SJSA1 (cell line): ENCODE measurements around the gene TMEM258. TPM values are rescaled to one million over a fixed set of nuclear protein-coding genes. Genes with fewer than 3 reads are reported as not detected.
A peak's percentile ranks its signal among the peaks of the same experiment; 100 is the strongest.

Experiments
- DNase-seq, 2 experiments: peaks; one replicate each; pipeline ENCODE4 v3.0.0-alpha.2; 2015 to 2020; ENCODE audit warnings: low spot score in 2 of 2, low read depth in 1 of 2
- H3K27ac ChIP-seq: fragments of 250-450 bp; sonication (Bioruptor Pico); 2 replicates; pipeline ENCODE4 v1.5.1; 2020; ENCODE audit warnings: mild to moderate bottlenecking, moderate library complexity
- H3K27me3 ChIP-seq: fragments of 250-450 bp; sonication (Bioruptor Pico); replicated peaks from 2 replicates; pipeline ENCODE4 v1.5.1; 2020; ENCODE audit warnings: mild to moderate bottlenecking, moderate library complexity
- H3K36me3 ChIP-seq: fragments of 250-450 bp; sonication (Bioruptor Pico); 2 replicates; pipeline ENCODE4 v1.5.1; 2020; ENCODE audit warnings: mild to moderate bottlenecking
- H3K4me1 ChIP-seq: fragments of 250-450 bp; sonication (Bioruptor Pico); replicated peaks from 2 replicates; pipeline ENCODE4 v1.6.1; 2021; ENCODE audit warnings: mild to moderate bottlenecking
- H3K4me3 ChIP-seq: fragments of 250-450 bp; sonication (Bioruptor Pico); 2 replicates; pipeline ENCODE4 v1.5.1; 2020; ENCODE audit warnings: mild to moderate bottlenecking
- H3K9me3 ChIP-seq: fragments of 250-450 bp; sonication (Bioruptor Pico); replicated peaks from 2 replicates; pipeline ENCODE4 v1.5.1; 2020; ENCODE audit warnings: mild to moderate bottlenecking
- total RNA-seq: library from RNA; depleted of rRNA; stranded (reverse); fragments of >200 nt; shearing (Covaris generic); gene quantifications from 2 replicates; pipeline ENCODE4 v1.2.3, GENCODE V29; 2014

The TMEM258 gene
- total RNA-seq, 1 experiment from 2014 or later: 70.2 TPM

DNA sequence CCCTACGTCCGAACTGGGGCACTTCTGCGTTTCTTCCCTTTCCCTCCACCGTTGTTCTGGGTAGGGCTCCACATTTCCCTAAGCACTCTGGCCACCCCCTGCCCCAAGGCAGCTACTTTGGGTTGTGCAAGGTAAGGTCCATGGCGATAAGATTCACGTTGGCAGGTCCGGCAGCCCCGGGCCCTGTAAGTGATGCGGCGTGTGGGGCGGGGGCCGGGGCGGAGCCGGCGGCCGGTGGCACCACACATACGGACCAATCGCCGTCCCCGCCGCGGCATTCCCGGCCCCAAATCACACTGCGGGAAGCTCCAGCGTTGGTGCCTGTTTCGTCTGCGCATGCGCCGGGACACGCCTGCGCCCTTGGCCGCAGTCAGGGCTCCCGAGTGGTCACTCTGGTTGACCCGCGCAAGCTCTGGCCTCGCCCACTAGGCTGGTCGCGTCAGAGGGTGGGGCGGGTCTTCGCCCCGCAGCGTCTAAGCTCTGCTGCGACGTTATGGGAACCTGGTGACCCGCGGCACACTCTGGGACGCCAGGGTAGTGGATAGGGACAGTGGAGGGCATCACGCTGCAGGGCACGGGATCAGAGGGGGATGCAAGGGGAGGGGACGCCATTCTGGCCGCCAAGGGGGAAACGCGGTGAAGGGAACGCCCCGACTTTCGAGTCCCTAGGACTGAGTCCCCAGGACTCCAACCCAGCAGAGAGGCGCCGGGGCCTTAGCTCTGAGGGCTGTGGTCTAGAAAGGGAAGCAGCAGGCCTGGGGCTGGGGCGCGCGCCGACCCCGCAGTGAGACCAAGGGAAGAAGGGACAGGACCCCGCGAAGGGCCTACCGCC lies 22.8 kb upstream of the TMEM258 start:
- Histone ChIP-seq H3K4me3 (peak overlapping the region; percentile 59), H3K36me3 (peaks cover 39% of the 10 kb centered on the region), H3K9me3 (no peaks in the 10 kb centered on the region), H3K4me1 (peaks cover 28% of the 10 kb centered on the region), H3K27me3 (no peaks in the 10 kb centered on the region), H3K27ac (peak overlapping the region; percentile 73)
- peak; percentile 93 to 99 for DNase-seq

DNA sequence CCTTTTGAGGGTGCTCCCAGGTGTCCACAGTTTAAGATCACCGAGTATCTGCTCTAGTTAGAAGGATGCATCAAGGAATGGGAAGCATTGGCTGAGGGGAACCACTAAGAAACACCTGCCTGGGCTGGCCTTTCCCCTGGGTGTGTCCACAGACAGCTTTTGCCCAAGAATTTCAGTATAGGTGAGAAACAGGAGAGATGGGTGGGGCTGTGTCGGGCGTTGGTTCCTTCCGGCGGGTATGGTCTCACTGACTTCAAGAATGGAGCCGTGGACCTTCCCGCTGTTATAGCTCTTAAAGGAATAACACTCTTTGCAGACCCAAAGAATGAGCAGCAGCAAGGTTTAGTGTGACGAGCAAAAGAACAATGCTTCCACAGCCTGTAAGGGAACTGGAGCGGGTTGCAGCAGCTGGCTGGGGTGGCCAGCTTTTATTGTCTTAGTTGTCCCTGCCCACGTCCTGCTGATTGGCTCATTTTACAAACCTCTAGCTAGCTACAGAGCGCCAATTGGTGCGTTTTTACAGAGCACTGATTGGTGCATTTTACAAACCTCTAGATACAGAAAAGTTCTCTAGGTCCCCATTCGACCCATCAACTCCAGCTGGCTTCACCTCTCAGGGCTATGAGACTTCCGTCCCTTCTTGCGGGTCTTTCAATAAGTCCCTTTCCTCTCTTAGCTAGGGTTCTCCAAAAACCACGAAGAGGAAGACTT lies 22.0 kb upstream of the TMEM258 start:
- Histone ChIP-seq H3K4me1 (peaks cover 28% of the 10 kb centered on the region), H3K27ac (peak overlapping the region; percentile 57), H3K4me3 (peak overlapping the region; percentile 59), H3K9me3 (no peaks in the 10 kb centered on the region), H3K36me3 (peaks cover 46% of the 10 kb centered on the region), H3K27me3 (no peaks in the 10 kb centered on the region)
- DNase-seq: no peak

DNA sequence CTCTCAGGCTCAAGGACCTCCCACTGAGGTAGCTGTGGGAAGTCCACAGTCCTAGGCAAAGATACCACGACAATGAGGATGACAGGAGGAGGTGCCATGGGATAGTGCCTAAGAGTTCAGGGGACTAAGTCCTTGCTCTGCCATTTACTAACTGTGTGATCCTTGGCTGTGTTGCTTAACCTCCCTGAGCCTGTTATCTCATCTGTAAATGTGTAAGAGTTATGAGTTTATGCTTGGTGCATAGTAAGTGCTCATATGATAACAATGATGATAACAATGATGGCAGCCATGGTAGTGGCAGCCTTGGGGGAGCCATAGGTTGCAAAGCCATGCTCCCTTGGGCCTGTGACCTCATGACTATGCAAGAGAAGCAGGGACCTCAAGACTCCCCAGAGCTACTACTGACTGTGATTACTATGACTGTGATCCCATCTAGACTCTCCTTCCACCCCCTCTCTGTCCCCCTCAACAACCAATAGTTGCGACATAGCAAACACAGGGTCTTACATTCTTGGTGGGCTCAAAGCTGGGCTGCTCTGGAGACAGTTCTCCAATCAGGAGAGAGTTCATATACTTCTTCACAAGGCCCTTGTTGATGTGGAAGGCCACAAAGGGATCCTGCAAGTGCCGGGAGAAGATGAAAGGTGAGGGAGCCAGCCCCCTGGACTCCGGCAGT lies 20.5 kb upstream of the TMEM258 start:
- Histone ChIP-seq H3K36me3 (peaks cover 60% of the 10 kb centered on the region), H3K4me3 (no peak overlapping the region), H3K4me1 (peaks cover 28% of the 10 kb centered on the region), H3K27me3 (no peaks in the 10 kb centered on the region), H3K9me3 (no peaks in the 10 kb centered on the region), H3K27ac (no peak overlapping the region)
- DNase-seq: no peak

DNA sequence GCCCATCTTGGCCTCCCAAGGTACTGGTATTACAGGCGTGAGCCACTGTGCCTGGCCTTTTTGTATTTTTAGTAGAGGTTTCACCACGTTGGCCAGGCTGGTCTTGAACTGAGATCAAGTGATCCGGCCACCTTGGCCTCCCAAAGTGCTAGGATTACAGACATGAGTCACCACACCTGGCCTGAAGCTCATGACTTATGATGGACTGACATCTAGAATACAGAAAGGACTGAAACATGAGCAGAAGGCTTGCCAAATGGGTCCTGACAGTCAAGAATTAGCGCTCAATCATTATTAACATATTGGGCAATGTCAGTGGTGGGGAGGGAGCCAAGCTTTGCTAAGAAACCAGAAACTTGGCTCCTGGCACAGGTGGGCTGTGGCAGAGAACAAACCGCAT lies 19.4 kb upstream of the TMEM258 start:
- H3K4me1 ChIP-seq: peaks cover 20% of the 10 kb centered on the region
- no peaks in the 10 kb centered on the region for H3K27me3 ChIP-seq
- H3K36me3 ChIP-seq: peaks cover 71% of the 10 kb centered on the region
- no peaks in the 10 kb centered on the region for H3K9me3 ChIP-seq
- no peak overlapping the region for H3K4me3 ChIP-seq
- no peak overlapping the region for H3K27ac ChIP-seq
- no peak for DNase-seq

DNA sequence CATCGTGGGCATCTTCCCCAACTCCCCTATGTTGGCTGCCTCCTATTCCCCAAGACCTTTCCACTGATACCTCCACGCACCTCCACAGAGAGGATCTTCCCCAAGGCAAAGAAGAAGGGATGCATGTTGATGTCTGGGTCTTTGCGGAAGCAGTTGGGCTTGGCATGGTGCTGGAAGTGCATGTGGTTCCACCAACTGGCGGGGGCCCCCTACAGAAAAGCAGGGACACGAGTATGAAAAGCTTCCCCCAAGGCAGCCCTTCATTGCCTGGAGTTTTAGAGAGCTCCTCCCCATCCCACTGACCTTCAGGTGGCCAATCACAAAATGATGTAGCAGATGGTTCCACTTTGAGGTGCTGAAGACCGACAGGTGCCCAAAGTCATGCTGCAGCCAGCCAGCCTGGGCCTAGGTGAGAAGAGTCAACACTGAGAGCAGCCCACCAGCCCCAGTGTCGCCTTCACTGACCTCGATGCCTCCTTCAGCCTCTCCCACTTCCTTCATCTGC lies 18.3 kb upstream of the TMEM258 start:
- Histone ChIP-seq H3K36me3 (peaks cover 79% of the 10 kb centered on the region), H3K4me3 (no peak overlapping the region), H3K4me1 (peaks cover 12% of the 10 kb centered on the region), H3K27me3 (no peaks in the 10 kb centered on the region), H3K9me3 (no peaks in the 10 kb centered on the region), H3K27ac (no peak overlapping the region)
- no peak for DNase-seq

DNA sequence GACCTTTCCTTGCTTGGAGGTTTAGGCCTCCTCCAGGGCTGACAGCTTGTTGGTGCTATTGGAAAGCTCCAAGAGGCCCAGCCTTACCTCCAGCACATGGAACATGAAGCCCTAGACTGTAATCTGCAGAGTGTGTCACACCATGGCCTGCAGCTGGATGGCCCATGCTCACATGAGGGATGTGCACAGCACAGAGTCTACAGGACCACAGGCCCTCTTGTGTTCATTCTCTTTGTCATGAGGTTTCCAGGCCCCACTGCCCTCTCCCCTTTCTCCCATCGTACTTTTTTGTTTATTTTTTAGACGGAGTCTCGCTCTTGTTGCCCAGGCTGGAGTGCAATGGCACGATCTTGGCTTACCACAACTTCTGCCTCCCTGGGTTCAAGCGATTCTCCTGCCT lies 14.4 kb upstream of the TMEM258 start:
- Histone ChIP-seq H3K27ac (no peak overlapping the region), H3K36me3 (peaks cover 96% of the 10 kb centered on the region), H3K4me1 (no peaks in the 10 kb centered on the region), H3K4me3 (no peak overlapping the region), H3K27me3 (no peaks in the 10 kb centered on the region), H3K9me3 (no peaks in the 10 kb centered on the region)
- no peak for DNase-seq

DNA sequence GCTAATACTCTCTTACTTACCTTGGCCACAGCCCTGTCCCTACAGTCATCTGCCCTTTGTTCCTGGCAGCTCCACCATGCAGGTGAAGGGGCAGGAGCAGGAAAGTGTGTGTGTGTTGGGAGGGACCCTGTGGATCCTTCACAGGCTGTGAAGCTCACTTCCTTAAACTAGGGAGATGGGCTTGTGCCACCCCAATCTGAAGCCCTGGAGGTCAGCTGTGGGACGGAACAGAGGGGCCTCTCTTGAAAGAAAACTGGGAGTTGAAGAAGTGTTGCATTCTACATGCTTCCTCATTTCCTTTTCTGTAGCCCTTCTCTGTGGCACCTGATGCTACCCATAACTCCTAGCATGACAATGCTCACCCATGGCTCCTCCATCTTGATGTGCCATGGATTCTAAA lies 12.7 kb upstream of the TMEM258 start:
- no peak overlapping the region for H3K4me3 ChIP-seq
- no peak overlapping the region for H3K27ac ChIP-seq
- H3K27me3 ChIP-seq: no peaks in the 10 kb centered on the region
- H3K36me3 ChIP-seq: peaks cover 94% of the 10 kb centered on the region
- no peaks in the 10 kb centered on the region for H3K9me3 ChIP-seq
- DNase-seq: no peak
- peaks cover 5% of the 10 kb centered on the region for H3K4me1 ChIP-seq

DNA sequence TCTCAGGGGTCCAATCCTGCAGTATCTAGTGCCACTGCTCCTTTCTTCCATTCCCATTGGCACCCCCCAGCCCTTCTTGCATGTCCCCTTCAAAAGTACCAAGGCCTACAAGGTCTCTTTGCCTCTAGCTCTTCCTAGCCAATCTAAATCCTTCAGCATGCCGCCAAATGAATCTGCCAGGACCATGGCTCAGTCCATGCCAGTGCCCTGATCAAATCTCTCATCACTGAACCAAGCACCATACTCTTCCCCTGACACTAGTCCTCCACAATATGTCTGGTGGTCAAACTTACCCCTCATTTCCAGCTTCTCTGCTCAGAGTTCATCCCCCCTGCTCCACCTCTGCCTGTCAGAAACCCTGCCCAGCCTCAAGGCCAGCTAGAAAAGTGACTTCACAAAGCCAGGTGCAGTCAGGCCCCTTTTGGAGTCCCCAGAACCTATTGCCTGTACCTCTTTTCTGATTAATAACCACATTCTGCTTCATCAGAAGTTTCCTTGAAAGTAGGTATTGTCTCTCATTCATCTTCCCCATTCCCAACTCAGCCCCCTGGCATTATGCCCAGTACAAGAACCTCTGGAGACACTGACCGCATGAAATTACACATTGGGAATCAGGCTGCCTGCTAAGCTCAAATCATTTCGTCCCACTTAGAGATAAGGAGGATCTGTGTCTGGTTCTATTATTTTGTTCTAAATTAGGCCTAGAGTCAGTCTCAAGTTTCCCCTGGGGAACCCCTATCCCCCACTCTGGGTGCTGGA lies 11.7 kb upstream of the TMEM258 start:
- DNase-seq: no peak
- Histone ChIP-seq H3K36me3 (peaks cover 94% of the 10 kb centered on the region), H3K4me3 (no peak overlapping the region)

DNA sequence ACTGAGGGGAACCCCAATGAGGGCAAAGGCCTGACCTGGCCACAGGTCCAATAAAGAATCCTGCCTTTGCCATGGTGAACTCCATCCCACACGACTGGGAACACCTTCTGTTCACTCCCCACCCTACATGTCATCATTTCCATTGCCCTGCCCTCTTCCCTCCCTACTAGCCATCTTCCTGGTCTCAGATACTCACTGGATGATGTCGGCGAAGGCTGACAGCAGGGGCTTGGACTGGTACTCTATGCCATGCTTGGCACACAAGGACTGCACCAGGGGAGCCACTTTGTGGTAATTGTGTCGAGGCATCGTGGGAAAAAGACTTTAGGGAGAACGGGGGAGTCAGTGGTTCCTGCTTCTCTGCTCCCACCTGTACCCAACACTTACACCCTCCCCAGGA lies 10.2 kb upstream of the TMEM258 start:
- Histone ChIP-seq H3K4me3 (no peak overlapping the region), H3K4me1 (peaks cover 8% of the 10 kb centered on the region), H3K36me3 (peaks cover 94% of the 10 kb centered on the region), H3K27ac (no peak overlapping the region), H3K27me3 (no peaks in the 10 kb centered on the region), H3K9me3 (no peaks in the 10 kb centered on the region)
- DNase-seq: no peak

More for the DNA sequence above, 11.7 kb upstream of the TMEM258 start:
- no peak overlapping the region for H3K27ac ChIP-seq
- H3K4me1 ChIP-seq: peaks cover 6% of the 10 kb centered on the region
- H3K27me3 ChIP-seq: no peaks in the 10 kb centered on the region
- H3K9me3 ChIP-seq: no peaks in the 10 kb centered on the region

DNA sequence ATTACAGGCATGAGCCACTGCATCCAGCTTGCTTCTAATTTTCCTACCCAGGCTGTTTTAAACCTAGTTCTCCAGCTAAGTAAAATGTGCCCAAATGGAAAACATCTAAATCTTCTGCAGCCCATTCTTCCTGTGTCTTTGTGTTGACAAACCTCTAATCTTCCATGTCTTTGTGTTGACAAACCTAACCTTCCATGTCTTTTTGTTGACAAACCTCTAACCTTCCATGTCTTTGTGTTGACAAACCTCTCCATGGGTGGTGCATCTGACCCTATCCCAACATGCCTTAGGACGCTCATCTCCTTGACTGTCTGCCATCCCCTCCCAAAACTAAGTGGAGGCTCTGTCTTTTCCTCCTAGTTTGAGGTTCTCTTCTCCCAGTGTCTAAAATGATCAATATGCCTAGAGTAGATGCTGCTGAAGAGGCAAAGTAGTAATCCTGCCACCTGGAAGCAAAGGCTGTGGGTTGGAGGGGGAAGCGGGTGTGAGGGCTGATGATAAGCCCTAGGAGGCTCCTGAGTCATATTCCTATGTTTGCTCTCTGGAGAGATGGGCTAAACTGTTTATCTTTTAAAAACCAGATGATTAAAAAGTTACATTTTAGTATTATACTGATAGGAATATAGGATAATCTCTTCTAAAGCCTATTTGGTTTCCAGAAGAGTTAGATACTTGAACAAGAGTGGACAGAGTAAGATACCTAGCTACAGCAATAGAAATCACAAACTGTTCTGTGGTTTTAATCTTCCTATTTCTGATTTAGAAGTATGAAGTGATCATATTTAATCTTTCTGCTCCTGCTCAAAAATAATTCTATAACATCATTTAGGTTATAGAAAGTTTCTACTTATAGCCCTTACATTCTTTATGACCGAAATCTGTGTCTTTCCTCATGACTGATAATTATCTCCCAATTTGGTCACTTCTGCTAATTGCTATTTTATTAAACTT lies 8.2 kb upstream of the TMEM258 start:
- no peak overlapping the region for H3K27ac ChIP-seq
- no peaks in the 10 kb centered on the region for H3K27me3 ChIP-seq
- H3K9me3 ChIP-seq: no peaks in the 10 kb centered on the region
- peaks cover 15% of the 10 kb centered on the region for H3K4me1 ChIP-seq
- DNase-seq: no peak
- H3K36me3 ChIP-seq: peaks cover 96% of the 10 kb centered on the region
- H3K4me3 ChIP-seq: no peak overlapping the region

DNA sequence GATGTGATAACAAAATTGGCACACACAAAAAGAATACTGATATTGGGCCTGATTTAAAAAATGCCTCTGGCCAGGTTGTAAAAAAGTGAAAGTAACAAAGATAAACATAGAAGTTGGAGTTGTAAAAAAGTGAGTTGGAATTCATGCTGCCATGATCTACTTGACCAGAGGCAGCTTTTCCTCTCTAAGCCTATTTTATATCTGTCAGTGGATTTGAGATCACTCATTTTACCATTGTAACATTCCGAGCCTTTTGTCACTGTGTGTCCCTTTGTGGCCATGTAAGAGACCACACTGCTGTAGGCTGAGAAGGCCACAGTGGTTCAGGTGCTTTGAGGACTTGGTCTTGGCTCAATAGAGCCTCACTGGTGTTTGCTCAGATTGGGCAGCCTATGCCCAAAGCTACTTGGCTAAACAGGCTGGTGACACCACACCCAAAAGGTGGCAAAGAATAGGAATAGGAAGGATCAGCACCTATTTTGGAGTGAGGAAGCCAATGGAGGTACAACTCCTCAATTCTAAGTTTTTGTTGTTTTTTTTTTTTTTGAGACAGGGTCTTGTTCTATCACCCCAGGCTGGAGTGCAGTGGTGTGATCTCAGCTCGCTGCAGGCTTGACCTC lies 7.4 kb upstream of the TMEM258 start:
- Histone ChIP-seq H3K36me3 (peaks cover 96% of the 10 kb centered on the region), H3K4me1 (peaks cover 15% of the 10 kb centered on the region), H3K27me3 (no peaks in the 10 kb centered on the region), H3K4me3 (no peak overlapping the region), H3K9me3 (no peaks in the 10 kb centered on the region), H3K27ac (no peak overlapping the region)
- DNase-seq: no peak

DNA sequence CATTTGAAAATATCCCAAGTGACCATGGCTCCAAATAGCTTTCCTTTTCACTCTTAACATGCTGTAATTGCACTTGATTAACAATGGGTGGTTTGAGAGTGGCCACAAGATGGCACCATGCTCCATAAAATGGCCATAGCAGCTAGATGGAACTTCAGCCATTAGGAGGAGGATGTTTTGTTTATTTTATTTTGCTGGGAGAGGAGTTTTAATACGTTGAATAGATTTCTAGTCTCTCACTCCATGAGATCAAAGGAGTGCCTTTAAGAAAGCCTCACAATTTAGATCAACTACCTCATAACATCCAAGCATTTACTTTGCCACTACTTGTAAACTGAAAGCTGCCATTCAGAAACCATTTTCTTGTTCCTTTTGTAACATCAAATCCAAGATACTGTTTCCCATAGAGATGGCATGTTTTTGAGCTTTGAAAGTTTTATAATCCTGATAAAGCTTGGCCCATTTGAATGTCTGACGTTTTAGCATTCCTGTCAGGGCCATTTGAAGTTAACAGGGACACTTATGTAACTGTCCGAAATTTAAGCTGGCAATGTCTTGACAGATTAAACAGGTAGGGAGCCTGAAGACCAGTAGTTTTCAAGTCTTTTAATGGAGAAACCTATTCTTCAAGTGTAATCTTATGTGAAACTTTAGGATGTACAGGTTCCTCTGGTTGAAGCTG lies 5.0 kb upstream of the TMEM258 start:
- Histone ChIP-seq H3K9me3 (no peaks in the 10 kb centered on the region), H3K27ac (no peak overlapping the region), H3K4me1 (peaks cover 21% of the 10 kb centered on the region), H3K27me3 (no peaks in the 10 kb centered on the region), H3K36me3 (peaks cover 92% of the 10 kb centered on the region), H3K4me3 (no peak overlapping the region)
- DNase-seq: peak; percentile 83 to 84
